Measurements from ENCODE around the gene PER1.

DNA sequence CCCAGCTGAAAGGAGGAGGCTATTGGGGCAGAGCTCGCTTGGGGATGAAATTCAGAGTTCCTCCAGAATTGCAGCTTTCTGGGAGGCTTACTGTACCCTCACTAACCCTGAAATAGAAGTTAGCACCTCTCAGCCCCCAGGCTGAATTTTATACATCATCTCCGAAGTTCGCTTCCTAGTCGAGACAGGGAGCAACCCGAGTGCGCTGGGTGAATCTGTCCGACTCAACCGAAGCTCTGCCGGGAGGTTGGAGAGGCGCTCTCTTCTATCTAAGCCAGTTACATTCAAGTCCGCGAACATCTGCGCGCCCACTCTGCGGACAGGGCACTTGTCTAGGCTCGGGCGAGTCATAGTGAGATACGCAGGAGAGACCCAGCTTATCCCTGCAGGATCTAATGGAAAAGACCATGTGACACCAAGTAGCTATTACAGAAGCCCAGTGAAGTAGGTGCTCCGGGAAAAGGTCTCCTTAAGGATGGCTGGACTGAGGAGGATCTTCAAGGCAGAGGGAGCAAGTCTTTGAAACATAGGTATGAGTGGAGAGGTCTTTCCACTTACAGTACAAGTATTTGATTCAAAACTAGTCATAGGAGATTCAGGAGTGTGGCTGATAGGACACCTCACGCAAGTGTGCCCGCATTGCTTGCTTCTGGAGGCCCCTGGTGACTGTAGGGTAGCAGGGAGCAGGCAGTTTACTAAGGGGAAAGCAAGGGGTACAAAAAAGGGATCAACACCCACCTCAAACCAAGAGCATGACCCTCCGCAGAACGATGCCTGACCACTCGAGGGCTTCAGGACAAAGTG is 27.7 kb downstream of the PER1 start:
- TF ChIP-seq, protein P1, sequence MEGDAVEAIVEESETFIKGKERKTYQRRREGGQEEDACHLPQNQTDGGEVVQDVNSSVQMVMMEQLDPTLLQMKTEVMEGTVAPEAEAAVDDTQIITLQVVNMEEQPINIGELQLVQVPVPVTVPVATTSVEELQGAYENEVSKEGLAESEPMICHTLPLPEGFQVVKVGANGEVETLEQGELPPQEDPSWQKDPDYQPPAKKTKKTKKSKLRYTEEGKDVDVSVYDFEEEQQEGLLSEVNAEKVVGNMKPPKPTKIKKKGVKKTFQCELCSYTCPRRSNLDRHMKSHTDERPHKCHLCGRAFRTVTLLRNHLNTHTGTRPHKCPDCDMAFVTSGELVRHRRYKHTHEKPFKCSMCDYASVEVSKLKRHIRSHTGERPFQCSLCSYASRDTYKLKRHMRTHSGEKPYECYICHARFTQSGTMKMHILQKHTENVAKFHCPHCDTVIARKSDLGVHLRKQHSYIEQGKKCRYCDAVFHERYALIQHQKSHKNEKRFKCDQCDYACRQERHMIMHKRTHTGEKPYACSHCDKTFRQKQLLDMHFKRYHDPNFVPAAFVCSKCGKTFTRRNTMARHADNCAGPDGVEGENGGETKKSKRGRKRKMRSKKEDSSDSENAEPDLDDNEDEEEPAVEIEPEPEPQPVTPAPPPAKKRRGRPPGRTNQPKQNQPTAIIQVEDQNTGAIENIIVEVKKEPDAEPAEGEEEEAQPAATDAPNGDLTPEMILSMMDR (conservative IDR thresholded peaks at IDR 0.05; ENCODE audit: low read depth, low read length) = no peak
- no peak for TF ChIP-seq EZH2 (IDR thresholded peaks at IDR 0.05; ENCODE audit: borderline replicate concordance, low read depth, low read length, poor library complexity, severe bottlenecking)

Data from A673 (cell line).